GM19467 (cell line): ENCODE data around the gene HYLS1.
"Not testable (repeated sequence)": the region's sequence is repeated elsewhere in the genome, so short reads cannot be mapped to it uniquely, and the experiment has no call there.

ENCODE experiments used
- ATAC-seq: cut with Tn5 transposase; IDR thresholded peaks from one replicate; pipeline ENCODE4 v1.9.1; 2021; ENCODE audit warnings: mild to moderate bottlenecking, moderate library complexity; ENCODE audit not compliant: unreplicated experiment

HYLS1 gene

GRCh38 chr11:125887373-125888324, at the start of gene HYLS1:
HYLS1 (plus strand) TSS chr11:125887668; CDS start chr11:125899369, 11,701 bp downstream.
- peak; percentile 83 for ATAC-seq

GRCh38 chr11:125842321-125842948, 45.0 kb upstream of the HYLS1 start:
- no peak for ATAC-seq

- no peak for ATAC-seq
These were observed 41.3 kb upstream of the HYLS1 start for GRCh38 chr11:125846188-125846587.

GRCh38 chr11:125857670-125858069, 29.8 kb upstream of the HYLS1 start:
- not testable (repeated sequence) for ATAC-seq

GRCh38 chr11:125862786-125863185, 24.7 kb upstream of the HYLS1 start:
- not testable (repeated sequence) for ATAC-seq

GRCh38 chr11:125865354-125865753, 22.1 kb upstream of the HYLS1 start:
- not testable (repeated sequence) for ATAC-seq

- no peak for ATAC-seq
These were observed 17.9 kb upstream of the HYLS1 start for GRCh38 chr11:125869521-125869920.

- ATAC-seq: no peak
These were observed 15.9 kb upstream of the HYLS1 start for GRCh38 chr11:125871391-125872137.

- no peak for ATAC-seq
These were observed 15.4 kb upstream of the HYLS1 start for GRCh38 chr11:125872138-125872491.

GRCh38 chr11:125873881-125874555, 13.4 kb upstream of the HYLS1 start:
- no peak for ATAC-seq

GRCh38 chr11:125874556-125875124, 12.8 kb upstream of the HYLS1 start:
- ATAC-seq: peak; percentile 66

GRCh38 chr11:125881291-125881690, 6.2 kb upstream of the HYLS1 start:
- no peak for ATAC-seq

- ATAC-seq: no peak
These were observed 4.1 kb upstream of the HYLS1 start for GRCh38 chr11:125883375-125883774.

GRCh38 chr11:125886997-125887372, 483 bp upstream of the HYLS1 start:
- ATAC-seq: peak; percentile 9

GRCh38 chr11:125890447-125891100, 3.1 kb downstream of the HYLS1 start:
- no peak for ATAC-seq

GRCh38 chr11:125892071-125892470, 4.6 kb downstream of the HYLS1 start:
- no peak for ATAC-seq

- no peak for ATAC-seq
These were observed 5.5 kb downstream of the HYLS1 start for GRCh38 chr11:125892994-125893393.

- ATAC-seq: no peak
These were observed 14.4 kb downstream of the HYLS1 start for GRCh38 chr11:125901872-125902271.

- peak; percentile 13 for ATAC-seq
These were observed 14.9 kb downstream of the HYLS1 start for GRCh38 chr11:125902277-125902926.
